GM23338 (cell line): Measurements from ENCODE around the gene REM2. TPM values are rescaled to one million over a fixed set of nuclear protein-coding genes. Genes with fewer than 3 reads are reported as not detected.

Source experiments
- ATAC-seq: fragments of 200-7000 bp; cut with Tn5 transposase; 3 replicates; pipeline ENCODE4 v1.9.1; 2020
- DNase-seq: peaks from one replicate; pipeline ENCODE4 v3.0.0-alpha.2; 2015; ENCODE audit warnings: low spot score
- H2AFZ ChIP-seq: fragments of 200-600 bp; sonication (generic); 2 replicates; pipeline ENCODE4 v1.8.0; 2016; ENCODE audit warnings: antibody characterized with exemption, mild to moderate bottlenecking, moderate library complexity
- H3F3A ChIP-seq: fragments of 200-600 bp; sonication (generic); replicated peaks from 2 replicates; pipeline ENCODE4 v1.8.0; 2017; ENCODE audit warnings: antibody characterized with exemption, mixed run types, low read depth
- H3K27ac ChIP-seq: fragments of 200-600 bp; sonication (generic); 2 replicates; pipeline ENCODE4 v1.6.1; 2016; ENCODE audit warnings: low read depth
- H3K27me3 ChIP-seq: fragments of 200-600 bp; sonication (generic); 2 replicates; pipeline ENCODE4 v1.8.0; 2016; ENCODE audit warnings: mild to moderate bottlenecking, mixed run types, moderate library complexity; ENCODE audit not compliant: insufficient read depth
- H3K36me3 ChIP-seq: fragments of 200-600 bp; sonication (generic); 2 replicates; pipeline ENCODE4 v1.8.0; 2016; ENCODE audit warnings: mild to moderate bottlenecking; ENCODE audit not compliant: insufficient read depth
- H3K4me1 ChIP-seq: fragments of 200-600 bp; sonication (generic); 2 replicates; pipeline ENCODE4 v1.8.0; 2016; ENCODE audit warnings: mild to moderate bottlenecking, moderate library complexity; ENCODE audit not compliant: insufficient read depth
- H3K4me2 ChIP-seq: fragments of 200-600 bp; sonication (generic); 2 replicates; pipeline ENCODE4 v1.7.1; 2017; ENCODE audit warnings: mixed run types
- H3K4me3 ChIP-seq: fragments of 200-600 bp; sonication (generic); 2 replicates; pipeline ENCODE4 v1.6.1; 2016; ENCODE audit warnings: mixed run types
- H3K79me2 ChIP-seq: fragments of 200-600 bp; sonication (generic); replicated peaks from 2 replicates; pipeline ENCODE4 v1.8.0; 2017; ENCODE audit warnings: mild to moderate bottlenecking; ENCODE audit not compliant: insufficient read depth
- H3K9me2 ChIP-seq: fragments of 200-600 bp; sonication (generic); 2 replicates; pipeline ENCODE4 v1.8.0; 2017; ENCODE audit not compliant: insufficient read depth
- H4K20me1 ChIP-seq: fragments of 200-600 bp; sonication (generic); replicated peaks from 2 replicates; pipeline ENCODE4 v1.8.0; 2017; ENCODE audit warnings: mild to moderate bottlenecking; ENCODE audit not compliant: insufficient read depth
- H3K27ac Mint-ChIP-seq: 2 replicates; pipeline ENCODE4 v1.8.0; 2020; ENCODE audit warnings: inconsistent platforms, mild to moderate bottlenecking, moderate library complexity, mixed read lengths
- H3K27me3 Mint-ChIP-seq: 3 replicates; pipeline ENCODE4 v1.8.0; 2022; ENCODE audit warnings: low read depth, mild to moderate bottlenecking, moderate library complexity, mixed read lengths, inconsistent platforms; ENCODE audit not compliant: insufficient read depth, poor library complexity
- H3K36me3 Mint-ChIP-seq: 3 replicates; pipeline ENCODE4 v1.8.0; 2021; ENCODE audit warnings: low read depth, mild to moderate bottlenecking, inconsistent platforms, moderate library complexity, mixed read lengths
- H3K4me1 Mint-ChIP-seq: 3 replicates; pipeline ENCODE4 v1.8.0; 2020; ENCODE audit warnings: mild to moderate bottlenecking, inconsistent platforms, mixed read lengths
- H3K4me3 Mint-ChIP-seq: 3 replicates; pipeline ENCODE4 v1.8.0; 2021; ENCODE audit warnings: moderate library complexity, mild to moderate bottlenecking, inconsistent platforms, mixed read lengths
- H3K9me3 Mint-ChIP-seq: 3 replicates; pipeline ENCODE4 v1.8.0; 2020; ENCODE audit warnings: moderate library complexity, mild to moderate bottlenecking, inconsistent platforms, mixed read lengths
- EZH2 ChIP-seq: fragments of 200-600 bp; sonication (generic); IDR thresholded peaks from one replicate; pipeline ENCODE4 v1.8.0; 2017; ENCODE audit warnings: antibody characterized with exemption, mild to moderate bottlenecking, low read depth; ENCODE audit not compliant: unreplicated experiment
- NANOG ChIP-seq: IDR thresholded peaks from 2 replicates; pipeline ENCODE4 v1.6.1; 2016; ENCODE audit warnings: antibody characterized with exemption, borderline replicate concordance
- STAT1 ChIP-seq: IDR thresholded peaks from one replicate; pipeline ENCODE4 v1.6.1; 2016; ENCODE audit warnings: antibody characterized with exemption; ENCODE audit not compliant: unreplicated experiment
- ZNF114 ChIP-seq: fragments of 250-450 bp; sonication (Bioruptor Pico); IDR thresholded peaks from 2 replicates; pipeline ENCODE4 v1.5.0; 2020; ENCODE audit warnings: mild to moderate bottlenecking, moderate library complexity
- ZNF462 ChIP-seq: fragments of 250-450 bp; sonication (Bioruptor Pico); IDR thresholded peaks from 2 replicates; pipeline ENCODE4 v1.5.0; 2020; ENCODE audit warnings: mild to moderate bottlenecking, moderate library complexity
- polyA plus RNA-seq: library from polyadenylated mRNA; unstranded; fragments of >200 nt; fragmentation: Nextera tagmentation; extraction: Ambion mirVana; gene quantifications from 2 replicates; pipeline ENCODE4 v1.2.1, GENCODE V29; 2016
- total RNA-seq: library from RNA; depleted of rRNA; stranded (reverse); fragments of >200 nt; shearing (Covaris generic); gene quantifications from 2 replicates; pipeline ENCODE4 v1.2.3, GENCODE V29; 2014

Gene REM2
- total and polyA plus RNA-seq, 2 experiments from 2014 or later: 0.31 to 2.9 TPM

GRCh38 chr14:22877000-22877501 is 6.0 kb upstream of the REM2 start (continued):
- no peak for TF ChIP-seq ZNF462 (CRISPR knock-in tag)
- no peak for TF ChIP-seq ZNF114 (CRISPR knock-in tag)

- H3K4me1 ChIP-seq: peaks cover 16% of the 10 kb centered on the region
- no peaks in the 10 kb centered on the region for H3K79me2 ChIP-seq
- H3F3A ChIP-seq: 0 out of 2 replicates have a peak, but pooled peaks cover 8% of the 10 kb centered on the region
- peaks cover 21% of the 10 kb centered on the region for H3K4me1 Mint-ChIP-seq
- DNase-seq: no peak
- no peak overlapping the region for H3K4me2 ChIP-seq
- peaks cover 14% of the 10 kb centered on the region for H3K27me3 Mint-ChIP-seq
- peaks cover 18% of the 10 kb centered on the region for H3K36me3 Mint-ChIP-seq
- H3K36me3 ChIP-seq: no peaks in the 10 kb centered on the region
- no peaks in the 10 kb centered on the region for H3K9me2 ChIP-seq
- no peak for ATAC-seq
- H3K27me3 ChIP-seq: no peaks in the 10 kb centered on the region
- H3K4me3 ChIP-seq: no peak overlapping the region
- H3K9me3 Mint-ChIP-seq: no peaks in the 10 kb centered on the region
- H3K4me3 Mint-ChIP-seq: no peak overlapping the region; the same call in 2 of the 3 replicates
- no peak overlapping the region for H3K27ac ChIP-seq
- no peak overlapping the region for H2AFZ ChIP-seq
- no peak overlapping the region for H3K27ac Mint-ChIP-seq
- no peaks in the 10 kb centered on the region for H4K20me1 ChIP-seq
- TF ChIP-seq STAT1: no peak
- TF ChIP-seq NANOG: no peak
- TF ChIP-seq ZNF462 (CRISPR knock-in tag): no peak
- no peak for TF ChIP-seq EZH2
These were observed 4.5 kb upstream of the REM2 start for GRCh38 chr14:22878271-22879246.
